ENCODE results near the gene ENTREP1.

GRCh38 chr9:69279733-69280132, 45.3 kb upstream of the ENTREP1 start:
- no peak for TF ChIP-seq CTCF (IDR thresholded peaks at IDR 0.05)
- no peak for TF ChIP-seq POLR2A (IDR thresholded peaks at IDR 0.05)
